DMS153 (cell line): ENCODE measurements around the gene PRKN.

Source experiments
- DNase-seq: peaks from one replicate; lab custom pipeline; 2025; lab: John Stamatoyannopoulos, UW

PRKN gene

DNA sequence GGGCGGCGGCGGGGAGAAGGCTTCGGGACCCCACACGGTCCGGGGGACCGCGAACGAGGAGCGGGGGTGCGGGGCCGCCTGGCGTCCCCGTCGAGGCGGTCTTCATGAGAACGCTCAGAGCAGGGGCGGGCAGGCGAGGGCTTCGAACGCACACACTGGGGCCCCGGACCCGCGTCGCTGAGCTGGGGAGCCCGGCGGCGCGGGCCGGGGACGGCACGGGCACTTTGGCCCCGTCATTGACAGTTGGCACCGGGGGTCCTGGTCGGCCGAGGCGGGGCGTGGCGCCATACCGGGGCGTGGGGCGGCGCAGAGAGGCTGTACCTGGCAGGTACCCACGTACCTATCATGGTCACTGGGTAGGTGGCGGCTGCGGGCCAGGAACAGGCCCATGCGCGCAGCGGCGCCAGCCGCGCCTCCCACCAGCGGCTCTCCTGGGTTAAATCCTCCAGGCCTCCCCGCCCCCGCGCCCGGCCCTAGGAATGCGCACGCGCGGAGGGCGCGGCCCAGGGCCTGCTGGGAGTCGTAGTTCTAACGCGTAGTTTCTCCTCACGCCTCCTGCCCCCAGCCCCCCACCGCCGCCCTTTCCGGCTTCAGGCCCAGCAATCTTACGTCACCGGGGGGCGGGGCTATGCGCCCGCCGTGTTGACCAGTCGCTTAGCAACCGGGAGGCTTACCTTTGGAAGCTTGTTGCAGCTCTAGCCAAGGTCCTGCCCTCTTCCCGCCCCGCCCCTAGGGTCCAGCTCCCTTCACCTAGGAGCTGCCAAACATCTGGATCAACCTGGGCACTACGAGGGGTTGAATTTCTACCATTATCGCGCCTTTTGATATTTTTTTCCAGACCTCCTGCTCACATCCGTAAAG, at the start of gene PRKN, which contains the start of gene PACRG:
TSS of gene PRKN (minus strand) at position 445 of the 861 bp plus-strand sequence.
TSS of gene PACRG (plus strand) at position 653 of the 861 bp plus-strand sequence.
- DNase-seq: peak; percentile 98

DNA sequence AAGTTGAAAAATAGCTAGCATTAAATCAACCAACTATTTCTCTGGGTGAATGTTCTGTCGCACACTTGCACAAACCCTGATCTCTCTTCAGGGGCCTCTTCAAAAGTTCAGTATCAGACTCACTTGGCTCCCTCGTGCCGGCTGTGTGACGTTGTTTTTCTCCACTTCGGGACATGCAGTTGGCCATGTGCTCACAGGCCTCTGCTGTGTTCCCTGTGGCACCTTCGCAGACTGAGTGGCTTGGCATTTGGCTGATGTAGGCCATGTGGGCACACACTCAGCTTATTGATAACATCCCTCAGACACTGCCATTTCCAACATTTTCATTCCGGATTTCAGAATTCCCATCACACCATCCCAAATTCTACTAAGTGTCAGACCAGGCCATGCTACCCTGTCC, 49.5 kb upstream of the PRKN start:
- no peak for DNase-seq

DNA sequence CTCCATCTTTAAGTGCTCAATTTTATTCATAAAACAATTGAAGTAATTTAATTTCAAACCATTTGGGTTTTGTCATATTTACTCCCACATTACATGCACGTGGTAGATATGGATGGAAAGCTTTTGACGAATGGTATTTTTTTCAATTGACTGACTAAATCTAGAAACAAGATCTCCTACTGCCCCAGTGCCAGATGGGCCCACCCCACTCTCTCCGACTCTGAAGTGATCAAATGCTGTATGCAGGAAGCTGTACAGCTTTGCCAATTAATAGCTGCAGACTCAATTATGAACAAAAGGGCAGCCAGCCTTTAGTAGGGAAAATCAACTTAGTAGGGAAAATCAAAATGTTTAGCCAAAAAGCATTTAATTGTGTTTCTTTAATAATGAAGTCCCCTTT, 46.4 kb upstream of the PRKN start:
- no peak for DNase-seq

DNA sequence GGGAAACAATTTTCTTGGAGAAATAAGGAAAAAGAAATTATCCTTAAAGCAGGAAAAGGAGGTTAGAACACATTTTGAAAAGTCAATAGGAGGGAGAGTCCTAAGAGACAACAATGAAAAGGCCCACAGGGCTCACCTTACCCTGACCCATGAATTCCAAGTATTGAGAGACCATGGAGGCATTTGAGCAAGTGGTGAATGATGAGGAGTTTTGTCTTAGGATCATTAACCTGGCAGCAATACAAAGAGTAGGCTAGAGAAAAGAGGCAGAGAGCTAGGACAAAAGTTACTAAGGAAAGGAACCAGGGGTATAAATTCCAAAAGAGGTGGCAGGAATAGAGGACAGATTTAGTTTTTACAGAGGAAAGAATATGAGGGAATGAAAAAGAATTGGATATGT, 44.9 kb upstream of the PRKN start:
- DNase-seq: no peak

DNA sequence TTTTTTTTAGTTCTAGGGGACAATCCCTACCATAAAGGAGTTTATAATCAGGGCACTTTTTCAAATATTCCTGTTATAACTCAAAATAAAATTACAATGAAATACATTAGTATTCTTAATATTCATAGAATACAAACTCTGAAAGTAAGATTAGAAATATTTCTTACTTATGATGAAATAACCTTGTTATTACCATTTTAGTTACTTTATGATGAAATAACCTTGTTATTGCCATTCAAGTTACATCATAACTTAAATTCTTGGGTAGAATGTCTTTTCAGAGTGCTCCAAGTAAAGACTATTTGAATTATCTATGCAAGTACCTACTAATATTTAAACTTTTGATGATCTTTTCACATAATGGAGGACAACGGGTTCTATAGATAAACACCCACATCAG, 43.4 kb upstream of the PRKN start:
- no peak for DNase-seq

DNA sequence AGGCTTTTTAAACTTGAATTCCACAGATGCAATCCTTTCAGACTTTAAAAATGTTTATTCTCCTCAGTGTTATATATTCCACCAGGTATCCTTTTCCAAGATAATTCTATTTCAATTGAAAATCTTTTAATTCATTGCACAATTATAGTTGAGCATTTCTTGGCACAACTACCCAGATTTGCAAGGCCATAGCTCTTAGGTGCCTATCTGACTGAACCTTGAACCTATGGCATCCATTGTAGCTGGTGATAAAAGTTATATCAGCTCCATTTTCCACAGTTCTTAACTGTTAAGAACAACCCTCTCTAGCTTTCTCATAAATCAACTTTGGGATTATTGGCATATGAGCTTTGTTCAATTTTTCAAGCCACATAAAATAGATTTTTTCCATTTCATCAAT, 42.6 kb upstream of the PRKN start:
- no peak for DNase-seq

DNA sequence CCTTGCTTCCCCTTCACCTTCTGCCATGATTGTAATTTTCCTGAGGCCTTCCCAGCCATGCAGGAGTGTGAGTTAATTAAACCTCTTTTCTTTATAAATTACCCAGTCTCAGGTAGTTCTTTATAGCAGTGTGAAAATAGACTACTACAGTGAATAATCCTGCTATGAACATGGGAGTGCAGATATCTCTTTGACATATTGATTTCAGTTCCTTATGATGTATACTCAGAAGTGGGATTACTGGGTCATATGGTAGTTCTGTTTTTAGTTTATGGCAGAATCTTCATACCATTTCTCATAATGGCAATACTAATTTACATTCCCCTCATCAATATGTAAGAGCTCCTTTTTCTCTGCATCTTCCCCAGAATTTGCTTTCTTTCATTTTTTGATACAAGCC, 26.2 kb upstream of the PRKN start:
- no peak for DNase-seq

DNA sequence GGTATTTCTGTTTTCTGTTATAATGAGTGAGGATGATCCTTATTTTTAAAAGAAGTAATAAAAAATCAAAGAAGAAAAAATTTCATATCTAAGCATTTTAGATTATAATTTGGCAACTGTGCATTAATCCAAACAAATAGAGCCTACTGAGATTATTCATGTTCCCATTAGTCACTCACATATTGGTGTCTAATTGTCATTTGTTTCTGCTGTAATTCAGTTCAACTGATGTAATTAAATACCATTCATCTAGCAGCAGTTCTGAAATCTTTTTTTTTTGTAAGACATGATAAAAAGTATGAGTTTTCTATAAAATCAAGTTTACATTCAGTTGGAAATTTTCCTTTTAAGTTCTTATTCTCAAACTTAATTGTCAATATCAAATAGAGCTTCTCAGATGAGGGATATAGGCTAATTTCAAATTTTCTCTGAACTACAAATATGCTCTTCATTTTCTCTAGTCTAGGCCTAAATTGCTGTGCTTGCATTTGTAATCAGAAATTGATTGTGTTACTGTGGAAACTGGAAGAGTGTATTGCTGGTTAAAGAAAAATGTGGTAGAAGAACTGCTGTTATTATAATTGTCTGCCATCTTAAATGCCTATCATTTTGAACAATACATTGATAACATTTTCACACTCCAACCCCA, 23.8 kb upstream of the PRKN start:
- no peak for DNase-seq

DNA sequence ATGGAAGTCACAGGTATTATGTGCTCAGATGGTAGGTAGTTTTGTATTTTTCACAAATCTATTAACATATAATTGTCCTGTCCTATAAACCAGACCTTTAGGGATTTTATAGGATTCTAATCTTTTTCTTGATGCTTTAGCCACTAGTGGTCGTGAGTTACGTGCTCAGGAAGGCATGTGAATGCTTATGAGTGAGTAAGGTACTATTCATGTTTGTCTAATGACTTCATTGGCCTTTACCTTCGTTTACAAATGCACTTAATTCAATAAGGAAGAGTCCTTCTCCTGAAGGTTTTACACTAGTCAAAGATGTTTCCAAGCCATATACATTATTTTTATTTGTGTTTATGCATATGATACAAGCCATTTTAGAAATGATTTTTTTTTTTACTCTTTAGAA, 23.2 kb upstream of the PRKN start:
- no peak for DNase-seq

DNA sequence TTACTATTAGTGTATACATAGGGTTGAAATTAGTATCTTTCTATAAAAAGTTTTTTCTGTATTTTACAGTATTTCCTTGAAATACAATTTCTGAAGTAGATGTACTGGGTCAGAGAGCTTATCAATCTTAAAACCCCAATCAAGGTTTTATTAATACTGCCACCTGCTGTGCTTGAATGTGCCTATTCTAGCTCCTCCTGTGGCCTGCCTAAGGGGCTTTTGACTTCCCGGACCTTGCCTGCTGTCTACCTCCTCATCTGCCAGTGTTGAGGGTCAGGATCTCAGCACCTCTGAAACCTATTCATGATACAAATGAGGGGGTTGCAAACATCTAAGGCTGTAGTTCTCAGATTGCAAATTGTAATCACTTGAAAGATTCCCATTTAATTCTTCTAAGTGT, 9.4 kb upstream of the PRKN start:
- no peak for DNase-seq

DNA sequence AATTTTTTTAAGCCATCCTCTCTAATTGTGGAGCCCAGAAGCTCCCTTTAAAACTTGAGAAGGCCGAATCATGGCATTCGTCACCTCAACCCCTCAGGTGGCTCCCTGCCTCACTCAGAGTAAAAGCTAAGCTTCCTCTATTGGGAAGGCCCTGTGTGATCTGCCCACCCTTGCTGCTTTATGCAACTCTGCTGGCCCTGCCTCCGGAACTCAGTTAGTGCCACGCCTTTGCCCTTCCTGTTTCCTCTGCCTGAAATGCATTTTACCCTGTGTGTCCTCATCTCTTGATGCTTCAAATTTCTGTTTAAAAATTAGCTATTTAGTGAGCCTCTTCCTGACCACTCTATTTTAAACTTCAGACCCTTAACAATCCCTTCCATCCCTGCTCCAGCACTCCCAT, 5.9 kb upstream of the PRKN start:
- DNase-seq: no peak

DNA sequence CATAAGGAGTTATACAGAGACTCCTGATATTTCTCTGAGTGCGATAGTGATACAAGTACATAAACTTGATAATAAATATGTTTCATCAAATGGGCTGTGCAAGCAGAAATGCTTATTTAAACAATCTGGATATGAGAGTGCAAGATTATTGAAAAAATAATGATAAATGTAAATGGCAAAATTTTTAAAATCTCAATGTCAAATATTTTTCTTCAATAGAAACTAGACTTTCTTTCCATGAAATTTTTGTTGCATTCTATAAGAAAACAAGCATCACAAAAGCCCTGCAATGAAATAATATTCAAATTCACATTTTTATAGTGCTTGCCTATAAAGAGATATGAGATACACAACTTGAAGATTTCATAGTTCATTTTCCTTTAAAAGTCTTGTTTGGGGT, 2.9 kb upstream of the PRKN start:
- DNase-seq: no peak

DNA sequence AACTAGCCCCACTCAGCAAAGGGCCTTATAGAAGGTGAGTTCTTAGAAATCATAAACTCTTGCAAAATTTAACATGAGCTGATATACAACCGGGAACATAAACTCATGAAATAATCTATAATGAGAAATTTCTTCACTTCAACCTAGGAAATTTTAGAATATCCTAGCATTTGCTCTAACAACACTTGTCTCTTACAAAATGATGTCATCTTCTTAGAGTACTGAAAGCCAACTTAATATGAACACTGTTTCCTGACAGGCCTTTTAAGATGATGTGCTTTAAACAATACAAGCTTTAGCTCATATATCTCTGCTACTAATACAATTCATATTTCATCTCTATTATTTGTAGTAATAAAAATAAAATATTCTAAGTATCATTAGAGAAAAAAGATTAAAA, 1.1 kb upstream of the PRKN start:
- no peak for DNase-seq

DNA sequence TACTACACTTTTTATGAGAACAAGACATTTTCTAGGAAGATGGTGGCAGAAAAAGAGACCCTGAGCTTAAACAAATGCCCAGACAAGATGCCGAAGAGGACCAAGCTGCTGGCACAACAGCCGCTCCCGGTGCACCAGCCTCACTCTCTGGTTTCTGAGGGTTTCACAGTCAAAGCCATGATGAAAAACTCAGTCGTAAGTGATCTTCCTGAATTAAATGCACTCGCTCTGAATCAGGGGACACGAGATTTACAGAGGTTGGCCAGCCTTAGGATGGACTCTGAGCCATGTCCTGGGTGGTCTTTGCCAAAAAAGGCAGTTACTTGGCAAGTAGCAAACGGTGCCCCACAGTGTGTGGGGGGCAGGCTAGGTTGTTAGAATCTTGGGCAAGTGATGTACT, 631 bp upstream of the PRKN start:
- DNase-seq: no peak

DNA sequence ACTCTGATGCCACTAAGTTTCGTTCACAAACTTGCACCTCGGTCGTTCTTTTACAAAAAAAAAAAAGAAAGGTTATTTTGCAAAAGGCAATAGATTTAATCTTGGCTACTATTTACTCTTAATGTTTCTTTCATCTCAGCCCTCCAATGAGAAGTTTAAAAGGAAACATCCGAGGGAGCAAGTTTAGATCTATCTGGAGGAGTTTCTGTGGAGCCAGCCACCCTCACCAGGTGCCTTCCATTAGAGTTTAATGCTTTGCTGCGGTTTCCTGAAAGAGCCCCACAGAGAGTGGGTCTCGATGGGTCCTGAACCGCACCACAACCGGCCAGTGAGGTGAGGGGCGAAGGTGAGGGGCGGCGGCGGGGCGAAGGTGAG, 632 bp downstream of the PRKN start:
- DNase-seq: no peak

DNA sequence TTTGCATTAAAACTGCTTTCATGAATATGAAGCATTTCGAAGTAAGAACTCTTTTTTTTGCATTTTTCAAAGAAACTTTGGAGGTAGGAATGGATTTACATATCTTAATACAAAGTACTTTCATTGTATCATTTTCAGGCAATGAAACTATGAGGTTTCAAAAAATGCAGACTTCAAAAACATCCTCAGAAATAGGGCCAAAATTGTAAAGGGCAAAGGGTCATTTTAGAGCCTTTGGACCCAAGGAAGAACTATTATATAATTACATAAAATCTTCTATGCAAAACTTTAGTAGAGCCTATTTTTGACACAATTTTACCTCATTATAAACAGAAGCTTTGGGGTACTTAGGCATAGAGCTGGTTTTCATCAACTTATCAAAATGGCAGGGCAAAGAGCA, 4.9 kb downstream of the PRKN start:
- no peak for DNase-seq

DNA sequence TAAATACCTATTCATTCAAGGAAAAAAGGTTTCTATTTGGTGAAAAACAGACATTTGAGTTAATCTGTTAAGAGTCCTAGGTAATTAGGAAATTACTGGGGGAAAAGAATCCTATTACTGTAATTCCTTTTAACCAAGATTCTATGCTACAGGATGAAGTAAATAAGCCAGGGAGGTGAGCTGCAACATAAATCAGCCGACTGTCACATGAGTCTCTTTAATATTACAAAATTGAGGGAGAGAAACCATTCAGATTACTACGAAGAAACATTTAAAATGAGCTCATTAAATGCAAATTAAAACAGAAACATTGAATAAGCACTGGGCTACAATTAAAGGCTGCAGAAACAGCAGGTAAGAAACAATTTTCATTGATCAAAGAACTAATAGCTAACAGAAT, 5.3 kb downstream of the PRKN start:
- DNase-seq: no peak

DNA sequence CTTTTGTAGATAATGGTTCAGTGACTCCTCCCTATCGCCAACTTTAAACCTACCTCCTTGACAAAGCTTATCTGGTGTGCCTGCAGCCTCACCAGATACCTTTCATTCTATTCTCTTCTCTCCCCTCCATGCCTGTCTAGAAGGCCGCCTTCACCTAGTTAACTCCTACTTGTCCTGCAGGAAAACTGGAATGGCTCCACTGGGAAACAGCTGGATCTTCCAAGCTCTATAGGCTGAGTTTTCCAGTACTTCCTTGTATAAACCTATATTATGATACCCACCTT, 6.2 kb downstream of the PRKN start:
- DNase-seq: no peak

DNA sequence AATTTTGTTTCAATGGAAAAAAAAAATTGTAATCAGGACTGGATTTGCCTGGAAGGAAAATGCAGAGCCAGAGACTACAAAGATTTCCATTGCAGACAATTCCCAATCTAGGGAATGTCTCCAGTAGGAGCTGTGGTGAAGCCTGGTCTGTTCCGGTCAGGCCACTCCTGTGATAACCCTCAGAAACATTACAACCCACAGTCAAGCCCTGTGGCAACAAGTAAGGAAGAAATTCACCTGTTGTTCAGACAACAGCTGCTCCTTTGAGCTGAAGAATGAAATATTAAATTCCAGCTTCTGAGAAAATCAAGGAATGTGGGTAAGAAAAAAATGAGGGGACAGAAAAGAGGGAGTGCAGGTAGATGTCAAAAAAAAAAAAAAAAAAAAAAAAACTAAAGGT, 8.0 kb downstream of the PRKN start:
- DNase-seq: no peak

DNA sequence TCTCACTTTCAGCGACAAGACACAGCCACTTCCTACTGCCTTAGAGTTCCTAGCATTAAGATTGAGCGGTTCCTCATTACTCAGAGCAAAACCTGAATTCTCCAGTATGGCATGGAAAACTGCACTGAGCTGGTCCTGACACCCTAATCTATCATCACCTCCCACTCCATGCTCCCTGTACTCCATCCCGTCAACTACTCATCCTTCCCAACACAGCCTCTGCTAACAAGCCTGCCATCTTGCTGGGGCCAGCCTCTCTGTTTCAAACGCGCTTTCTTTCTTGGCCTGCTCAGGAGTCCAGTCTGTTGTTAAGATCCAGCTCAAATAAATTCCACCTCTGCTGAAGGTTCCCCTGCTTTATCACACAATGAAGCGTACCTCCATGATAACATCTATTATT, 12.0 kb downstream of the PRKN start:
- DNase-seq: no peak

DNA sequence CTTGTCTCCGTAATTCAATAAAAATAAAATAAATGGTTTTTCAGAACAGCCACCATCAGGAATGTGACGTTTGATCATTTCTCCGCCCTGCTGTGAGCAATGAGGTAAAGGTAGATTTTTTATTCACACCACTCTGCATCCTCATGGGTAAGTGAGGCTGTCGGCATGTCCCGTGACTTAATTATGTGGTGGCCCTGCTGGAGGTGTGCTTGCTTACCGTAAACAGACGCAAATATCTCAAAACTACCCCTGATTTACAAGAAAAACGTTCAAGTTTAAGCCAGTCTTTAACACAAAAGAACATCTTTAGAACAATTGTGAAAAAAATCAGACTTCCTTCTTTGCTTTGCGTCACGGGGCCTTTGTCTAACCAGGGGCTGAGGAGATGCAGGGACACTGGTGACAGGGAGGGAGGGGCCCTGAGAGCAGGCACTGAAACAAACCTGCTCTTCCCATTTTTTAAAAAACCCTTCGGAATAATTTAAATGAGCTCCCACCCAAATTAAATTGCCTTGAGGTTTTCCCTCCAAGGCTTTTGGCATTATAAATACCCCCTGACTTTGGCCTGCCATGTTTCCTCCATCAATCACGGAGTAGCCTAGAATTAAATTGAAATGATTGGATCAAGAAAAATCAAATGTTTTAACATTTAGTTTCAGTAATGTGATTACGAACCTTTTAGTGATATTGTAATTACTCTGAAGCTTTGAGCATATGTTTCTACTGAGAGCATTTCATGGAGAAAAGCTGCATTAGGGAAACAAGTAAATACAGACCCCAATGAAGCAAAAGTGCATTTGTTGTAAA, 13.4 kb downstream of the PRKN start:
- DNase-seq: no peak

DNA sequence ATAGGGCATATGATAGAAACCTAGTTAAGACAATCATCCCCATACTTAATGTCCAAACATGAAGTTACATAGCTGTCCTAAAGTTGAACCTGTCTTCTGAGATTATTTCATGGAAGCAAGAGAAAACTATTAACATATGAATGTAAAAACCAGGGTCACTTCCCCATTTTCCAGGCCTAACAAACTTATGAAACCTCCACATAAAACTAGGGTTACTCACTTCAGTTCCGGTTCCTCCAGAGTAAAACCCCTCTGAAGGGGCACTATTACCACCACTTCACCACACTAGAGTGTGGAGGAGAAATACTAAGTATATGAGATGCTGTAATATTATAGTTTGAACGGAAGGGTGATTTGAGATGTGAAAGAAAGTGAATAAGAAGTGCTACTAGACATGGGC, 14.9 kb downstream of the PRKN start:
- DNase-seq: no peak

DNA sequence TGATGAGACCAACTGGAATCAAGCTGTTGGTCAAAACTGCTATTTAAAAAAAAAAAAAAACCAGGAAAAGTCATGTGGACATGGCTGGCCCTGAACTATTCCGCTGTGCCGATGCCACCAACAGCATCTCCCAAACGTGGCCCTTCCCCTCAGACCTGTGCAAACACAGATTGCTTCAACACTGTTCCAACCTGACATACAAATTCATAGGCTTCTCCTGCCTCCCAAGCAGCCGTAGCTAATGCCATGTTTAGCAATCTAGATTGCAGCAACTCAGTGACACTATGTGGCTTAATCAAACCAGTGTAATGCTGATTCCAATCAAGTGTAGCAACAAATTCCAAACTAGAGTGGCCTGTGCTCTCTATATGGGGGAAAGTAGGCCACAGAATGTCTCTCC, 16.2 kb downstream of the PRKN start:
- DNase-seq: no peak
